Posterior cingulate gyrus (tissue), 11 donors: ENCODE data around the gene HOXD4.

Experiments
- DNase-seq, 10 donors: peaks; one replicate each; pipeline versions ENCODE4 v3.0.0 to v3.0.0-alpha.2; 2020 to 2021; ENCODE audit warnings: mixed read lengths in 3 of 10
- intact Hi-C: fragments of 100-400 bp; cut with DNase I; formaldehyde crosslinking; loops from one replicate; pipeline ENCODE4 v1.15.1; 2023

HOXD4 gene

GRCh38 chr2:176154576-176155252 lies 3.4 kb downstream of the HOXD4 start:
- no peak for DNase-seq
- intact Hi-C loops = no loop called here

GRCh38 chr2:176155356-176156044 lies 4.2 kb downstream of the HOXD4 start:
- intact Hi-C loops = no loop called here
- no peak for DNase-seq

GRCh38 chr2:176156301-176156806 lies 5.0 kb downstream of the HOXD4 start:
- peak in 1 of 10 donors; percentile 52 for DNase-seq
- intact Hi-C loops = no loop called here

GRCh38 chr2:176156807-176157498 lies 5.6 kb downstream of the HOXD4 start, which contains the start of gene HOXD3:
HOXD3 (plus strand) TSS chr2:176157307; CDS start chr2:176169115, 11,808 bp downstream.
- intact Hi-C loops = no loop called here
- DNase-seq = peak in 1 of 10 donors; percentile 22

- intact Hi-C loops = no loop called here
- peak in 1 of 10 donors; percentile 78 for DNase-seq
Measured at GRCh38 chr2:176157499-176158185, 6.3 kb downstream of the HOXD4 start.

GRCh38 chr2:176158186-176158591 lies 6.8 kb downstream of the HOXD4 start:
- intact Hi-C loops = no loop called here
- peak in 1 of 10 donors; percentile 43 for DNase-seq

- intact Hi-C loops = no loop called here
- peak in 1 of 10 donors; percentile 63 for DNase-seq
Measured at GRCh38 chr2:176158855-176159662, 7.7 kb downstream of the HOXD4 start.

- peak in 1 of 10 donors; percentile 68 for DNase-seq
Measured at GRCh38 chr2:176159663-176160250, 8.4 kb downstream of the HOXD4 start.

GRCh38 chr2:176160251-176160985 lies 9.1 kb downstream of the HOXD4 start:
- peak in 1 of 10 donors; percentile 74 for DNase-seq
- intact Hi-C loops = no loop called here

More at GRCh38 chr2:176159663-176160250, 8.4 kb downstream of the HOXD4 start:
- intact Hi-C loops = no loop called here

- DNase-seq = peak in 1 of 10 donors; percentile 33
- intact Hi-C loops = no loop called here
Measured at GRCh38 chr2:176160986-176161824, 9.9 kb downstream of the HOXD4 start.

- intact Hi-C loops = no loop called here
- DNase-seq = peak in 1 of 10 donors; percentile 7
Measured at GRCh38 chr2:176161825-176162626, 10.7 kb downstream of the HOXD4 start.

- intact Hi-C loops = no loop called here
- peak in 1 of 10 donors; percentile 55 for DNase-seq
Measured at GRCh38 chr2:176162911-176163671, 11.7 kb downstream of the HOXD4 start.

- intact Hi-C loops = no loop called here
- peak in 1 of 10 donors; percentile 52 for DNase-seq
Measured at GRCh38 chr2:176163672-176164056, 12.3 kb downstream of the HOXD4 start.

- DNase-seq = no peak
- intact Hi-C loops = no loop called here
Measured at GRCh38 chr2:176164201-176164600, 12.9 kb downstream of the HOXD4 start.

- peak in 1 of 10 donors; percentile 79 for DNase-seq
- intact Hi-C loops = no loop called here
Measured at GRCh38 chr2:176164611-176165369, 13.4 kb downstream of the HOXD4 start.
